ENCODE data around the gene KCND3.
"Not testable (repeated sequence)": the region's sequence is repeated elsewhere in the genome, so short reads cannot be mapped to it uniquely, and the experiment has no call there.

The KCND3 gene

GRCh38 chr1:111802110-111802509 is 187.4 kb downstream of the KCND3 start:
- peak; percentile 18 for DNase-seq

- DNase-seq, result no peak
Measured at GRCh38 chr1:111801071-111801850, 188.2 kb downstream of the KCND3 start.

GRCh38 chr1:111799722-111800121 is 189.7 kb downstream of the KCND3 start:
- not testable (repeated sequence) for DNase-seq

- DNase-seq, result no peak
Measured at GRCh38 chr1:111798580-111798979, 190.9 kb downstream of the KCND3 start.

- no peak for DNase-seq
Measured at GRCh38 chr1:111795401-111795800, 194.1 kb downstream of the KCND3 start.

GRCh38 chr1:111793923-111794322 is 195.5 kb downstream of the KCND3 start:
- DNase-seq, result no peak

- no peak for DNase-seq
Measured at GRCh38 chr1:111792249-111792648, 197.2 kb downstream of the KCND3 start.

- DNase-seq, result no peak
Measured at GRCh38 chr1:111791776-111792175, 197.7 kb downstream of the KCND3 start.

GRCh38 chr1:111789666-111790316 is 199.7 kb downstream of the KCND3 start:
- no peak for DNase-seq

GRCh38 chr1:111789142-111789541 is 200.3 kb downstream of the KCND3 start:
- no peak for DNase-seq

- DNase-seq, result no peak
Measured at GRCh38 chr1:111786669-111787207, 202.7 kb downstream of the KCND3 start.

- DNase-seq, result no peak
Measured at GRCh38 chr1:111784273-111784901, 205.1 kb downstream of the KCND3 start.

GRCh38 chr1:111779546-111779945 is 209.9 kb downstream of the KCND3 start:
- no peak for DNase-seq

- DNase-seq, result no peak
Measured at GRCh38 chr1:111778541-111779051, 210.9 kb downstream of the KCND3 start.

- no peak for DNase-seq
Measured at GRCh38 chr1:111778066-111778465, 211.4 kb downstream of the KCND3 start.

- DNase-seq, result no peak
Measured at GRCh38 chr1:111777301-111777700, 212.2 kb downstream of the KCND3 start.

- DNase-seq, result no peak
Measured at GRCh38 chr1:111776861-111777260, 212.6 kb downstream of the KCND3 start.

GRCh38 chr1:111776391-111776790 is 213.1 kb downstream of the KCND3 start:
- no peak for DNase-seq

- DNase-seq, result no peak
Measured at GRCh38 chr1:111775966-111776365, 213.5 kb downstream of the KCND3 start.

GRCh38 chr1:111770916-111771315 is 218.6 kb downstream of the KCND3 start:
- no peak for DNase-seq

GRCh38 chr1:111769517-111770146 is 219.8 kb downstream of the KCND3 start:
- peak; percentile 54 for DNase-seq

GRCh38 chr1:111768625-111769024 is 220.8 kb downstream of the KCND3 start:
- DNase-seq, result no peak

GRCh38 chr1:111768023-111768422 is 221.4 kb downstream of the KCND3 start:
- DNase-seq, result peak; percentile 62

Measured in NCI-H510A treated with DMSO at 0.1 percent for 48 hours (cell line).